Measurements from ENCODE around the gene RAB23.
A peak's percentile ranks its signal among the peaks of the same experiment; 100 is the strongest.
"Not testable (repeated sequence)": the region's sequence is repeated elsewhere in the genome, so short reads cannot be mapped to it uniquely, and the experiment has no call there.

The RAB23 gene

DNA sequence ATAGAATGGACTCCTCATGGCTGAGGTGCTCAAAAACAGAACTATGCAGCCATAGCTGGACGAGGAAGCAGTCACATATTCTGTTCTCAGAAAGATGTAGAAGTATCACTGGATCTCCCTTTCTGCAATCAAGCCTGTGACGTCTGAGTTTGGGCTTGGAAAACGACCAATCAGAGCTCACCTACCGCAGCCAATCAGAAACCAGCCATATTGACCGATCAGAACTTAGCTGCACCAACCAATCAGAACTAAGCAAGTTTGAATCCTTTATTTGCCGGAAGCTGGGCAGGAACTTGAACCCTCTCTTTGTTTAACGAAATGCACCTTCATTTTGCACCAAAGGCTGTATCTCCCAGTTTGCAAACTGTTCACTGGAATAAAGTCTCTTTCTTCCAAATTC lies 21.8 kb upstream of the RAB23 start:
- TF ChIP-seq, protein P1, sequence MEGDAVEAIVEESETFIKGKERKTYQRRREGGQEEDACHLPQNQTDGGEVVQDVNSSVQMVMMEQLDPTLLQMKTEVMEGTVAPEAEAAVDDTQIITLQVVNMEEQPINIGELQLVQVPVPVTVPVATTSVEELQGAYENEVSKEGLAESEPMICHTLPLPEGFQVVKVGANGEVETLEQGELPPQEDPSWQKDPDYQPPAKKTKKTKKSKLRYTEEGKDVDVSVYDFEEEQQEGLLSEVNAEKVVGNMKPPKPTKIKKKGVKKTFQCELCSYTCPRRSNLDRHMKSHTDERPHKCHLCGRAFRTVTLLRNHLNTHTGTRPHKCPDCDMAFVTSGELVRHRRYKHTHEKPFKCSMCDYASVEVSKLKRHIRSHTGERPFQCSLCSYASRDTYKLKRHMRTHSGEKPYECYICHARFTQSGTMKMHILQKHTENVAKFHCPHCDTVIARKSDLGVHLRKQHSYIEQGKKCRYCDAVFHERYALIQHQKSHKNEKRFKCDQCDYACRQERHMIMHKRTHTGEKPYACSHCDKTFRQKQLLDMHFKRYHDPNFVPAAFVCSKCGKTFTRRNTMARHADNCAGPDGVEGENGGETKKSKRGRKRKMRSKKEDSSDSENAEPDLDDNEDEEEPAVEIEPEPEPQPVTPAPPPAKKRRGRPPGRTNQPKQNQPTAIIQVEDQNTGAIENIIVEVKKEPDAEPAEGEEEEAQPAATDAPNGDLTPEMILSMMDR (IDR thresholded peaks at IDR 0.05; ENCODE audit: borderline replicate concordance, insufficient read depth, low read depth, low read length), result no peak
- H3K4me3 ChIP-seq (ENCODE audit: low read depth, low read length), result no peak overlapping the region

DNA sequence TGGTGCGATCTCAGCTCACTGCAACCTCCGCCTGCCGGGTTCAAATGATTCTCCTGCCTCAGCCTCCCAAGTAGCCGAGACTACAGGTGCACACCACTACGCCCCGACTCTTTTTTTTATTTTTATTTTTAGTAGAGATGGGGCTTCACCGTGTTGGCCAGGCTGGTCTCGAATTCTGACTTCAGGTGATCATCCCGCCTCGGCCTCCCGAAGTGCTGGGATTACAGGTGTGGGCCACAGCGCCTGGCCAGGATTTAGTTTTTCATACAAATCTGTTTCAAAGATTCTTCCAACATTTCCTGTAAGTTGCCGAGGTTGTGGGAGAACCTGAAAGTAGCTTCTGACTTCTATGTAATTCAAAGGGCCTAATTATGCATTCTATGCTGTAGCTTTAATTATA lies 21.4 kb upstream of the RAB23 start:
- not testable (repeated sequence) for H3K4me3 ChIP-seq (ENCODE audit: low read depth, low read length)

DNA sequence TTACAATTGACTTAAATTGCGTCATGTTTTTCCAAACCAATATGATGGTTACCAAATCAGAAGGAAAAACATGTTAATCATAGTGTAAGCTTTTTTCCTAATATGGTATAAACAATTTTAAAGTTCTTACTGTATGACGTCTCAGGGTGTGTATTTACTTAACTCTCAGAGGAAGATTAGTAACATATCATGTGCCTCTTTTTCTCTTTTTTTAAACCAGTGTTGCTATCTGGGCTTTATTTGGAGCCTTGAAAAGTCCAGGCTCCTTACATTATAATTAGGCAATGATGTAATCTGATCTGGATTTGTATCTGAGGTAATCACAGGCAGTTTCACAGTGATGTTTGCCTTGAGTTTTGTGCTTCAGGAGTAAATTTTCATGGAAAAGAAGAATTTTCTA lies 20.4 kb upstream of the RAB23 start:
- TF ChIP-seq, protein P1 (IDR thresholded peaks at IDR 0.05; ENCODE audit: borderline replicate concordance, insufficient read depth, low read depth, low read length), result no peak
- H3K4me3 ChIP-seq (ENCODE audit: low read depth, low read length), result no peak overlapping the region

DNA sequence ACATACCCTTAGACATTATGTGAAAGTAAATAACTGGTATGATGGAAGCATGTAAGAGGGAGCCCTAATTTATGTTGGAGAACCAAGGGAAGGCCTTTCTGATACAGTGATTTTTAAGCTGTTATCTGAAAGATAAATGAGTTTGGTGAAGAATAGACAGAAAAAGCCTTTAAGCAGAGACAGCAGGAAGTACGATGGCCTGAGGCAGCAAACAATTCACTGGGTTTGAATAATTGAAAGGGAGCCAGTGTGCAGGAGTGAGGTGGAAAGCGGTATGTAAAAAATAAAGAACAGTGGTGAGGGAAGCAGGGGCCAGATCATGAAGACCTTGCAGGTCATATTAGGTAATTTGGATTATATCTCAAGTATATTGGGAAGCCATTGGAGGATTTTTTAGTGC lies 4.1 kb upstream of the RAB23 start:
- H3K4me3 ChIP-seq (ENCODE audit: low read depth, low read length), result no peak overlapping the region
- TF ChIP-seq, protein P1 (IDR thresholded peaks at IDR 0.05; ENCODE audit: borderline replicate concordance, insufficient read depth, low read depth, low read length), result no peak

DNA sequence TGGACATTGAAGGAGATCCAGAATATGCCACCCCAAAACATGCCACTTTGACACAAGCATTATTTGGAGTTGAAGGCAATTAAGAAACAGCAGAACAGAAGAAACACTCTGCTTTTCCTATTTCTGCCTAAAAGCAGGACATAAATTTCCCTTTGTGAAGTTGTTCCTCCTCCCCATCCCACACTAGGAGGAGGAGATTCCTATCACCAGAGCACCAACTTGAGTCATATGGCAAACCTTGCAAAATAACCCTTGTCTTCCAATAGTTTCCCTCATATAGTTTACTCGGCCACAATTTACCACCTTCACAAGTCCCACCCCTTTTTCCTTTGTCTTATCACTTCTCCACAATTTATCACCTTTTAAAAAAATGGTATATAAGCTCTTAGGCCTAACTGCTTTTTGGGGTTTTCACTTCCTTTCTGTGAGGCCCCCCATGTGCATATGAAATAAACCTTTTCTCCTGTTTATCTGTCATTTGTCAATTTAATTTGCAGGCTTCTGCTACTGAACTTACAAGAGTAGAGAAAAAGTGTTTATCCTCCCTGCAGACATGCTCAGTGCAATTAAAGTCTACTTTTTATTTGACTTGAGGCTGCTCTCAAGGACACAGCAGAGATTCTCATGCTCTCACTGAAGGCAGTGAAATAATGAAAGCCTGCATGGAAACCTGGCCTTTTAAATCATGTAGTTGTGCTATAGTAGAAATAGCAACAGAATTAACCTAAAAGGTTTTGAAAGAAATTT lies 2.8 kb upstream of the RAB23 start:
- TF ChIP-seq, protein P1 (IDR thresholded peaks at IDR 0.05; ENCODE audit: borderline replicate concordance, insufficient read depth, low read depth, low read length), result no peak
- no peak overlapping the region for H3K4me3 ChIP-seq (ENCODE audit: low read depth, low read length)

DNA sequence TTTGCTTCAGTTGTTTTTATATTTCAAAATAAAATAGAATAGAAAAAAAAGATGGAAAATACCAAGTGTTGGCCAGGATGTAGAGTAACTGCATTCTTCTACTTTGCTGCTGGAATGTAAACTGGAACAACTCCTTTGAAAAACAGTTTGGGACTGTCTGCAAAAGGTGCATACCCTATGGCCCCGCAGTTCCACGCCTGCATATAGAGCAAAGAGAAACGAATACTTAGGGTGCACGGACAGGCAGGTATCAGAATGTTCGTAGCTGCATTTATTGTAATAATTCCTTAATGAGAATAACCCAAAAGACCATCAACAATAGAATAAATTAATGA lies 603 bp upstream of the RAB23 start:
- TF ChIP-seq, protein P1 (IDR thresholded peaks at IDR 0.05; ENCODE audit: borderline replicate concordance, insufficient read depth, low read depth, low read length), result no peak
- H3K4me3 ChIP-seq (ENCODE audit: low read depth, low read length), result peak overlapping the region; percentile 79

DNA sequence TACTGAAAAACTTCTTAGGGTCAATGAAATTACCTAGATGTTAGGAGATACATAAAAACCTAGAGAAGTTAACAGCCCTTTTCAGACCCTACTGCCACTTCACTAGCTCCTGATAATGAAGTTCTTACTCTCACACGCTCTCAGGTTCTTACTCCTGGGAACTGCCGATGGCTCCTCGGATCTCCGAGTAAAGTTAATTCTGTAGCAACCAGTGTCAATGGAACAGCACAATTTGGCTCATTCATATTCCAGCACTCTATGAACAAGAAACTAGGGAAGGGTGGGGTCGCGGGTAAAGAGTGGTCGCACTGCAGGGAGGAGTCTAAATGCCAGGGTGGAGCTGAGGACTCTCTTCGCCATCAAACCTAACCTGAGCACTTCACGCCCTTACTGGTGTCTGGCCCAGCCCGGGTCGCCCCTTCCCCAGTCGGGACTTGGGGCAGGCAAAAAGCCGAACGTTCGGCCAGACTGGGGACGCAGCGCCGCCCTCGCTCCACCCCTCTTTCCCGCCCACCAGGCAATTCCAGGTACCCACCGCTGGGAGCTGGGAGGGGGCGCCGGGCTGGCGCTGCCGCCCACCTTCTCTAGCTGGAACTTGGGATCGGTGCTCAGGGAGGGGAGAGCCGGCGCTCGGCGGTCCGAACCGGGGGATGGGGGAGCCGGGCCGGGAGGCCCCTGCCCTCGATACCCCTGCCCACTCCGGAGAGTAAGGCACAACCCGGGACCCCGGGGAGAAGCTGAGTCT lies 744 bp downstream of the RAB23 start:
- TF ChIP-seq, protein P1 (IDR thresholded peaks at IDR 0.05; ENCODE audit: borderline replicate concordance, insufficient read depth, low read depth, low read length), result peak; percentile 33; the same call in 1 of the 2 replicates
- H3K4me3 ChIP-seq (ENCODE audit: low read depth, low read length), result peak overlapping the region; percentile 79
